Activated naive CD4-positive, alpha-beta T cell treated with anti-CD3 and anti-CD28 coated beads, Interleukin-2, amount 10 ng/mL, durations not matched to agents 7 days and 5 days (primary cell): ENCODE data around the gene TRABD.

Source experiments
- CTCF ChIA-PET: fragments of 350-600 bp; sonication (Branson Sonifier 250); formaldehyde crosslinking; loops from one replicate; lab custom pipeline; 2021; ENCODE audit warnings: antibody characterized with exemption; lab: Charles Lee
- DNase-seq: peaks from one replicate; pipeline ENCODE4 v3.0.0-alpha.2; 2020
- H3K27ac Mint-ChIP-seq: one replicate; pipeline ENCODE4 v1.8.0; 2021; ENCODE audit warnings: mild to moderate bottlenecking, moderate library complexity, mixed read lengths
- H3K27me3 Mint-ChIP-seq: one replicate; pipeline ENCODE4 v1.8.0; 2021; ENCODE audit warnings: mild to moderate bottlenecking, mixed read lengths
- H3K36me3 Mint-ChIP-seq: one replicate; pipeline ENCODE4 v1.8.0; 2021; ENCODE audit warnings: mixed read lengths
- H3K4me1 Mint-ChIP-seq: one replicate; pipeline ENCODE4 v1.8.0; 2021; ENCODE audit warnings: mixed read lengths
- H3K4me3 Mint-ChIP-seq: one replicate; pipeline ENCODE4 v1.8.0; 2021; ENCODE audit warnings: mild to moderate bottlenecking, moderate library complexity, mixed read lengths
- H3K9me3 Mint-ChIP-seq: one replicate; pipeline ENCODE4 v1.8.0; 2021; ENCODE audit warnings: mixed read lengths

The TRABD gene

DNA sequence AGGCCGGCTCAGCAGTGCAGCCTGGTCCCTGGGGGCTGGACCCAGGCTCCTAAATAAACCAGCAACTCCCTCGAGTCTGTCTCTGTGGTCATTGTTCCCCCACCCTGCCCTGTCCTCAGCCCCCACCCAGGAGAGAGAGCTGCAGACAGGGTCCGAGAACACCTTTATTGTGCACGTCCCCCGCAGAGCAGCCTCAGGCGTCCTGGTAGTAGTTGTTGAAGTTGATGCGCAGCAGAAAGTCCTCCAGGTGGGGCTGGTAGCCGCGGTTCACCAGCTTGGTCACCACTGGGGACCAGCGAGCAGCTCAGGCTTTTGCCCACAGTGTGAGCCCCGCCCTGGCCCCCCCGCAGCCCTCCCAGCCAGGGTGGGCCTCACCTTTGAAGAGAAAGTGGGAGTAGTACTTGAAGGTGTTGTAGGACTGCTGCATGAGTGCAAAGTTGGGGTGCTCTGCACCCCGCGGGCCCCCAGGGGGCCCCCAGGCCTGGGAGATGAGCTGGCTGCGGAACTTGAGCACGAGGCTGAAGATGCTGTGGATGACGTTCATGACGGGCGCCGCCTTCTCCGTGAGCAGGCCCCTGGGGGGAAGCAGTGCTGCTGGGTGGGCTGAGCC is 31.9 kb downstream of the TRABD start:
- DNase-seq, result no peak

DNA sequence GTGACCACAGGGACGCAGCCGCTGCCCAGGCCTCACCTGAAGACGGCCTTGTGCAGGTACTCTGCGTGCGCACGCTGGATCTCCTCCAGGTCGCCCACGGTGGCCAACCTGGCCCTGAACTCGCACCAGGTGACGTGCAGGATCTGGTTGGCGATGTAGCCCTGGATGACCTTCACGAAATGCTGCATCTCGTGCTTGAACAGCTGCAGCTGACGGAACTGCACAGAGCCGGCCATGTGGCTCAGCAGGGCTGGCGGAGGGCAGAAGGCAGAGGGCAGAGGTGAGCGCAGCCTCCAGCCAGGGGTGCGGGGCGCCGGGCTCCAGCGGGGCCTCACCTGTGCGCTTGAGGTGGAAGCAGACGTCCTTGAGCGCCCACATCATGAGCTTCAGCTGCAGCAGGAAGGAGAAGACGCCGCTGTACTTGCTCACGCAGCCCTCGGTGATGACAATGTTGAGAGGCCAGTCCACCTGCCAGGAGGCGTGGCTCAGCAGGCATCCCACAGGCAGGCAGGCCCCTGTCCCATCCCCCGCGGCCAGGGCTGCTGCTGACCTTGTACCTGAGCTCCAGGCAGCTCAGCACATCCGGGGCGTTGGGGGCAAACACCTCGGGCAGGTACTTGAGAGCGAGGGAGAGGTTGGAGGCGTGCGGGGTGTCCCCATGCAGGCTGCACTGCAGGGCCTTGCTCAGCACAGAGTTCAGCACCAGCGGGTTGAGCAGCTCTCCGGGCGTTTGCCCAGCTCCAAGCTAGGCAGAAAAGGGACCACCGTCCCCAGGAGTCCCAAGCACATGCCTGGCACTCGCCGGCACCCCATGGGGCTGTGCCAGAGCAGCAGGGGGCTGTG is 32.7 kb downstream of the TRABD start:
- H3K9me3 Mint-ChIP-seq, result no peaks in the 10 kb centered on the region
- no peak for DNase-seq
- CTCF ChIA-PET, result interaction anchor here (1.0 kb wide), 1 partner anchor 9 kb away, joined by 3 read pairs; no protein-coding TSS in a partner anchor
- no peak overlapping the region for H3K27ac Mint-ChIP-seq
- H3K36me3 Mint-ChIP-seq, result peaks cover 50% of the 10 kb centered on the region
- no peak overlapping the region for H3K4me3 Mint-ChIP-seq
- no peaks in the 10 kb centered on the region for H3K4me1 Mint-ChIP-seq
- no peaks in the 10 kb centered on the region for H3K27me3 Mint-ChIP-seq

More for the DNA sequence above, 31.9 kb downstream of the TRABD start:
- Mint-ChIP-seq H3K27me3 (no peaks in the 10 kb centered on the region), H3K27ac (no peak overlapping the region), H3K9me3 (no peaks in the 10 kb centered on the region), H3K4me3 (no peak overlapping the region), H3K4me1 (no peaks in the 10 kb centered on the region), H3K36me3 (peaks cover 49% of the 10 kb centered on the region)
- CTCF ChIA-PET, result no interaction called here

DNA sequence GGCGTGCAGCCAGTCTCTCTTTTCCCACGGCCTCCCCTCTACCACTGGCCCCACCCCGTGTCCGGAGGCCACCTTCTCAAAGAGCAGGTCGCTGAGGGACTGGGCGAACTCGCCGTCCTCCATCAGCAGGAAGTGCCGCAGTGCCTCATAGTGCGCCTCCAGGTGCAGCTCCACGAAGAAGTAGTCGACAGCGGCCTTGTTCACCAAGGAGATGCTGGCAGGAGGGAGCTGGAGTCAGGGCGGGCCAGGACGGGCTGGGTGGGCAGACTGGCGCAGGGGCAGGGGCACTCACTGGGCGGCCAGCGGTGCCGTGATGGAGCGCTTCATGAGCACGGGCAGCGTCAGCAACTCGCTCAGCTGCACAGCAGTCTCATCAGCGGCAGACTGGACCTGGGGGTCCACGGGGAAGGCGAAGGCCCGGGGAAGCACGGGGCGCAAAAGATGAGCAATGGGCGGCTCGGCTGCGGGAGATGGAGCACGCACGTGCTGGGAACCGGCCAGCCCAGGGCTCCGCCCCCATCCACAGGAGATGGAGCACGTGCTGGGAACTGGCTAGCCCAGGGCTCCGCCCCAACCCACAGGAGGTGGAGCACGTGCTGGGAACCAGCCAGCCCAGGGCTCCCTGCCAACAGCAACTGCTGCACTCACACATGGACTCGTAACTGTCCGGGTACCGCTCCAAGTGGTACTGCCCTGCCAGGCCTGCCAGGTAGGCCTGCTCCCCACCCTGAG is 33.4 kb downstream of the TRABD start:
- H3K4me1 Mint-ChIP-seq, result no peaks in the 10 kb centered on the region
- no peak overlapping the region for H3K27ac Mint-ChIP-seq
- DNase-seq, result no peak
- no peaks in the 10 kb centered on the region for H3K9me3 Mint-ChIP-seq
- H3K36me3 Mint-ChIP-seq, result peaks cover 48% of the 10 kb centered on the region
- no peaks in the 10 kb centered on the region for H3K27me3 Mint-ChIP-seq
- CTCF ChIA-PET, result interaction anchor here (1.0 kb wide), 1 partner anchor 10 kb away, joined by 3 read pairs; no protein-coding TSS in a partner anchor
- H3K4me3 Mint-ChIP-seq, result no peak overlapping the region

DNA sequence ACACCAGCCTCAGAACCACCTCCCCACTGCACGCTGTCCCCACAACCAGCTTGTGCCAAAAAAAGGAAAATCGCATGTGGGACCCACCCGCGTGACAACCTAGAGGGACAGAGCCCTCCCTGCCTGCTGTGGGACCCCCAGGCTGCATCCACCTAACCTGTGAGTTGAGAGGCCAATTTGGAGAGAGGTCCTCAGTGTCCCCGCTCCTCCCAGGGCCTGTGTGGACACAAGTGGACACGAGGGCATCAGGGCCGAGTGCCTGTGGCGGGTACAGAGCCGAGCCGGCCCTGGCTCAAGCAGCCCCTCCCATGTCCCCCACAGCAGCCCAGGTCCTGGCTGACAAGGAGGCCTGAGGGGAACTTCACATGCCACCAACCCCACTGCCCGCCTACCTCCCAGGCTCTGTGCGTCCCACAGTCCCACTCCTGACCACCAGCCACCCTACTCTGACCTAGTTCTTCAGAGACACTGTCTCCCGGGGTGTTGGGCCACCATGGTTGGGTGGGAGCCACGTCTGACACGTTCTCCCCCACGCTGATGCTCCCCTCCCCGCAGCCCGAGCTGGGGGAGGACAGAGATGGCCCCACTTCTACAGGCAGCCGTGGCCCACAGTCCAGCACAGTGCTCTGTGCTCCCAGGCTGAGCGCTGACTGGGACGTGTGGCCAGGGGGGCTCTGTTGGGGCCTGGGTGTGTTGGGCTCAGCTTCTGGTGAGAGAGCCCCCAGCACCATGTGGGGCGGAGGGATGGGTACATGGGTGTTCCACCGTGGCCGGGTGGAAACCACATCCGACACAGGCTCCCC is 34.3 kb downstream of the TRABD start:
- no peak overlapping the region for H3K4me3 Mint-ChIP-seq
- no peaks in the 10 kb centered on the region for H3K9me3 Mint-ChIP-seq
- no peak for DNase-seq
- no peaks in the 10 kb centered on the region for H3K4me1 Mint-ChIP-seq
- CTCF ChIA-PET, result interaction anchor here (1.6 kb wide), 1 partner anchor 19 kb away, joined by 3 read pairs; no protein-coding TSS in a partner anchor
- no peak overlapping the region for H3K27ac Mint-ChIP-seq
- H3K27me3 Mint-ChIP-seq, result no peaks in the 10 kb centered on the region
- peaks cover 47% of the 10 kb centered on the region for H3K36me3 Mint-ChIP-seq

DNA sequence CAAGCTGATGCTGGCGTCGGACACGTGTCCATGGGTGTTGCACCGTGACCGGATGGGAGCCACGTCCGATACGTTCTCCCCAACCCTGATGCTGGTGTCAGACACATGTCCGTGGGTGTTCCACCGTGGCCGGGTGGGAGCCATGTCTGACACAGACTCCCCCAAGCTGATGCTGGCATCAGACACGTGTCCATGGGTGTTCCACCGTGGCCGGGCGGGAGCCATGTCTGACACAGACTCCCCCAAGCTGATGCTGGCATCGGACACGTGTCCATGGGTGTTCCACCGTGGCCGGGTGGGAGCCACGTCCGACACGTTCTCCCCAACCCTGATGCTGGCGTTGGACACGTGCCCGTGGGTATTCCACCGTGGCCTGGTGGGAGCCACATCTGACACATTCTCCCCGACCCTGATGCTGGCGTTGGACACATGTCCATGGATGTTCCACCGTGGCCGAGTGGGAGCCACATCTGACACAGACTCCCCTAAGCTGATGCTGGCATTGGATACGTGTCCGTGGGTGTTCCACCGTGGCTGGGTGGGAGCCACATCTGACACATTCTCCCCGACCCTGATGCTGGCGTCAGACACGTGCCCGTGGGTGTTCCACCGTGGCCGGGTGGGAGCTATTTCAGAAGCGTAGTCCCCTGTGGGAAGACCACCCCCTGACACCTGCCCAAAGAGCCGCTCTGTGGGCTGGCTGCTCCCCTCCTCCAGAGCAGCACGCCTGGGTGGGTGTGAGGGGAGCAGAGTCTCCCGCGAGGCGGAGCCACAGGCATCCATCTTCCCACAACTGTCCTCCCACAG is 35.1 kb downstream of the TRABD start:
- H3K27ac Mint-ChIP-seq, result no peak overlapping the region
- no peak overlapping the region for H3K4me3 Mint-ChIP-seq
- DNase-seq, result no peak
- no peaks in the 10 kb centered on the region for H3K4me1 Mint-ChIP-seq
- peaks cover 43% of the 10 kb centered on the region for H3K36me3 Mint-ChIP-seq
- H3K9me3 Mint-ChIP-seq, result no peaks in the 10 kb centered on the region
- no peaks in the 10 kb centered on the region for H3K27me3 Mint-ChIP-seq
- CTCF ChIA-PET, result interaction anchor here (1.6 kb wide), 1 partner anchor 18 kb away, joined by 3 read pairs; no protein-coding TSS in a partner anchor

DNA sequence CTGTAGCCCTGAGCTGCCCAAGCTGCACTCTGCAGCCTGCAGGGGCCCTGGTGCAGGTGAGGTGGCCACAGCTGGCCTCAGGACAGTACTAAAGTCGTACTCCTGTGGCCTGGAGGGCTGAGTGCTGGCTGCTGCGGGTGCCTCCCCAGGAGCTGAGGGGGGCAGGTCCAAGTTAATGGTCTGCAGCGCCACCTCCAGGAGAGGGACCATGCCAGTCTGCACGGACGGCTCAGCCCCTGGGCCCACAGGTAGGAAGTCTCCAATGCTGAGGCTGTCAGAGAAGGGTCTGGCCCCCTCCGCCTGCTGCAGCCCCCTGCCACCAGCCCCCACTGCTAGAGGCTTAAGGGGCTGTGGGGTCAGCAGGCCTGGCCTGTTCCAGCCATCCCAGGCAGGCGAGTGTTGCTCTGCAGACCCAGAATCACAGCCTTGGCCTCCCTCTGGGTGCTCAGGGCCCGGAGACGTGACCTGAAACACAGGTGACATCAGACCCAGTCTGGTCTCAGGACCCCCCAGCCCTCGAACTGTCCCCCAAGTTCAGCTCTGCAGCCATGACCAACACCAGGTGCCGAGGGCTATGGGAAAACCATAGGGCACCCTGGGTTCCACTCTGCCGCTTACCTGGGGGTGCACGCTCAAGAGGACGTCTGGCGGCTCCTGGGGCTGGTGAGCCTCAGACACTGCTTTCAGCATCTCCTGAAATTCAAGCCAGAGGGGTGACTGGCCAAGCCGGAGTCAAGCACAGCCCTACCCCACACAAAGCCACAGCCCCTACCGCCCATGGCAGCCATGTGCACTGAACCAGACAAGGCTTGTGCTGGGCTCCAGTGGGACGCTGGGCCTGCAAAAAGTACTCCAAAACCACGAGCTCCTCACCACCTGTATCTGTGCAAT is 35.9 kb downstream of the TRABD start:
- no peaks in the 10 kb centered on the region for H3K9me3 Mint-ChIP-seq
- H3K36me3 Mint-ChIP-seq, result peaks cover 37% of the 10 kb centered on the region
- no peaks in the 10 kb centered on the region for H3K4me1 Mint-ChIP-seq
- no peak overlapping the region for H3K27ac Mint-ChIP-seq
- no peak for DNase-seq
- no peak overlapping the region for H3K4me3 Mint-ChIP-seq
- no peaks in the 10 kb centered on the region for H3K27me3 Mint-ChIP-seq
- CTCF ChIA-PET, result interaction anchor here (1.6 kb wide), 1 partner anchor 18 kb away, joined by 3 read pairs; no protein-coding TSS in a partner anchor

DNA sequence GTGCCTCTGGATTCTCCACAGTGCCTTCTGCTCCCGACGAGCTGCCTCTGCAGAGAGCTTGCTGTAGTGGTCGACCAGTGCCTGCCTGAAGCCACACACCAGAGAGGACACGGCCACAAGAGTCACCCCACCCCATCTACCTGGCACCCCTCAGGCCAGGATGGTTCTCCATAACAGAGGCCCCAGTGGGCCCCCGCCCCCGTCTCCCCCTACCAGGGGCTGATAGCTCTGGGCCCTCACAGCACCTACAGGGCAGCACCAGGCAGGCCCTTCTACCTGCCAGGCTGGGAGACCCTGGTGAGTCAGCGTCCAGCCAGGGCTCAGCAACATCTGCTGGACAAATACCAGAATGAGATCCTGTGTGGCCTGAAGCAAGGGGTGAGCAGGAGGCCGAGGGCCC is 36.8 kb downstream of the TRABD start:
- Mint-ChIP-seq H3K27me3 (no peaks in the 10 kb centered on the region), H3K4me1 (no peaks in the 10 kb centered on the region), H3K4me3 (no peak overlapping the region), H3K27ac (no peak overlapping the region), H3K9me3 (no peaks in the 10 kb centered on the region), H3K36me3 (peaks cover 36% of the 10 kb centered on the region)
- no peak for DNase-seq
- CTCF ChIA-PET, result no interaction called here

DNA sequence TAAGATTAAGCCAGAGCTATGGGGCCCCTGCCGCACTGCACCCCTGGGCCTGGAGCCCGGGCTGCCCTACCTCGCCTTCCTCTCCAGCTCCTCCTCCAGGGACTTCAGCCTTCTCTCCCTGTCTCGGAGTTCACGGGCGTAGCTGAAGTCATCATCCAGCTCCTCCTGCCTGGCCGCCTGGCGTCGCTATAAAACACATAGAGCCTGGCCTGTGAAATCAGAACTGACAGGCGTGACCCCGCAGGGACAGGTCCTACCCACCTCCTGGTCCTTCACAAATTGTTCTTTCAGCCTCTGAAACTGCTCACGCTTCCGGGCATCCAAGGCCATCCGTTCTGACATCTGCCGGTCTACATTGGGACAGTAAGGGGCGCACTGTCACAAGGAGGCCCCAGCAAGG is 38.4 kb downstream of the TRABD start:
- peaks cover 38% of the 10 kb centered on the region for H3K36me3 Mint-ChIP-seq

DNA sequence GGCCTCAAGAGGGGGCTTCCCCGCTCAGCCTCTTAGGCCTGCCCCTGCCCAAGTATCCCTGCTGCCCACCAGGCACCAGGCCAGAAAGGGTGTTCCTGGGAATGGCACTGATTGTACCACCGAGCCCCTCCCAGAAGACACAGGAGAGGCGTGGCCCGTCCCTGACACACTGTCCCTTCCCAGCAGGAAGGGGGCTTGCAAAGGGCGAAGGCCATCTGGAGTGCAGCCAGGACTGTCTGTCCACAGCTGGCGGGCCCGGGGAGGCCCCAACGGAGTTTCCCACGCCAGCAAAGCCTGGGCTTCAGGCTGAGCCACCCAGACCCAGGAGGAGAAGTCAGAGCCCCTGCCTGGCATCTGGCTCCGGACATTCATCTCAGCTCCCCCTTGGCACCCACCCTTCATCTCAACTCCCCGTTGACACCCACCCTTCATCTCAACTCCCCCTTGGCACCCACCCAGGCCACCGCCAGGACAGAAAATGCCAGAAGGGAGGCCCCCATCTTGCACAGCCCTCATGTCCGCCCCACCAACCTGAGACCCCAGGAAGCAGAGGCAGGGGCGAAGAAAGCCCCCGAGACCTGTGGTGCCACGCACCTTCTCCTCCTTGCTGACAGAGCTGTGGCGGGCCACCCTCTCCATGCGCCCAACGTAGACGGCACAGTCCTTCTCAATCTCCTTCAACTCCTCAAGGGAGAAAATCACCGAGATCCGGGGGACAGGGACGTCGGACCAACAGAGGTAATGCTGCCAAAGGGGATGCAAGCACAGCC is 39.7 kb downstream of the TRABD start:
- H3K27me3 Mint-ChIP-seq, result no peaks in the 10 kb centered on the region
- H3K36me3 Mint-ChIP-seq, result peaks cover 34% of the 10 kb centered on the region
- no peaks in the 10 kb centered on the region for H3K9me3 Mint-ChIP-seq
- CTCF ChIA-PET, result no interaction called here
- H3K4me1 Mint-ChIP-seq, result no peaks in the 10 kb centered on the region
- no peak overlapping the region for H3K27ac Mint-ChIP-seq
- DNase-seq, result no peak
- H3K4me3 Mint-ChIP-seq, result no peak overlapping the region

More for the DNA sequence above, 38.4 kb downstream of the TRABD start:
- Mint-ChIP-seq H3K4me1 (no peaks in the 10 kb centered on the region), H3K27ac (no peak overlapping the region), H3K9me3 (no peaks in the 10 kb centered on the region), H3K27me3 (no peaks in the 10 kb centered on the region), H3K4me3 (no peak overlapping the region)
- CTCF ChIA-PET, result interaction anchor here (1.5 kb wide), 1 partner anchor 9 kb away, joined by 4 read pairs; no protein-coding TSS in a partner anchor
- no peak for DNase-seq

DNA sequence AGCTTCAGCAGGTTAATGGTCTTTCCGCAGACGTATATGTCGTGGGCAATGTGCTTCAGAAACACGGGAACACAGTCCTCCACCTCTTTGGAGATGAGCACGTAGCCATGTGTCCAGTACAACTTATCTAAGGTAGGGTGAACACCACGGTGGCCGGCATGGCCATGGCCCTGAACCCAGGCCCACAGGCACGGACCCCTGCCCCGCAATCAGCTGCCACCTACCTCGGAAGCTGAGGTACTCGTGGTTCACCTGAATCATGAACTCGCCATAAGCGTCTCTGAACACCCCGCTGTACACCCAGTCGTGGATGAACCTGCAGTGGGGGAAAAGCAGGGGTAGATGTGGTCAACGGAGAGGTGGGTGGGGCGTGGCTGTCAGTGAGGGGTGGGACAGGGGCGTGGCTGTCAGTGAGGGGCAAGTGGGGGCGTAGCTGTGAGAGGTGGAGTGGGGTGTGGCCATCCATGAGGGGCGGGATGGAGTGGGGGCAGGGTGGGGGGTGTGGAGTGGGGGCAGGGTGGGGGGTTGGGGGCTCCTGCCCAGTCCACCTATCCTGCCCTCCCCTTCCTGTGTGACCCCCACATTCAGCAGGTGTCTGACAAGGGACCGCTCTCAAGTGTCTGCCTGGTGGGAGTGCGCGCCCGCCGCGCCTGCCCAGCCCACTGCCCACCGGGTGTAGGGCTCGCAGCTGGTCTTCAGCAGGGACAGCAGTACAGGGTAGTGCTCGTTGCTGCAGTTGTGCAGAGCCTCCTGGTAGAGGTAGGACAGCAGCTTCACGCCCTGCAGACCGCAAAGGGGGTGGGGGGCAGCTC is 40.6 kb downstream of the TRABD start:
- Mint-ChIP-seq H3K36me3 (peaks cover 29% of the 10 kb centered on the region), H3K4me3 (no peak overlapping the region), H3K9me3 (no peaks in the 10 kb centered on the region), H3K27ac (no peak overlapping the region), H3K4me1 (no peaks in the 10 kb centered on the region), H3K27me3 (no peaks in the 10 kb centered on the region)
- CTCF ChIA-PET, result interaction anchor here (1.4 kb wide), 1 partner anchor 11 kb away, joined by 3 read pairs; no protein-coding TSS in a partner anchor
- DNase-seq, result no peak

DNA sequence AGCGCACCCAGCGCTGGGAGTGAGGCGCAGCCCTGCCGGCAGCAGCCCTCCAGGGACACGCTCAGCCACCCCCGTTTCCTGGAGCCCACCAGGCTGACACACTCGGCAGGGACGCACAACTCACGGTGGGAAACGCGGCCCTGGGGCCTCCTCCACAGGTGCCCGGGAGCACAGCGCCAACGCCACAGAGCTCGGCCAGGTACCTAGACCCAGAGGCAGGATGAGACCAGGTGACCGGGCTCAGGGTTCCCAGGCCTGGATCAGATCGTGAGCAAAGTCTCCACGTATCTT is 41.1 kb downstream of the TRABD start:
- DNase-seq, result no peak
- CTCF ChIA-PET, result interaction anchor here (1.4 kb wide), 1 partner anchor 10 kb away, joined by 3 read pairs; no protein-coding TSS in a partner anchor
- H3K27me3 Mint-ChIP-seq, result no peaks in the 10 kb centered on the region
- no peaks in the 10 kb centered on the region for H3K9me3 Mint-ChIP-seq
- H3K4me3 Mint-ChIP-seq, result no peak overlapping the region
- H3K27ac Mint-ChIP-seq, result no peak overlapping the region
- no peaks in the 10 kb centered on the region for H3K4me1 Mint-ChIP-seq
- peaks cover 29% of the 10 kb centered on the region for H3K36me3 Mint-ChIP-seq
